Transverse colon (tissue), 4 donors: ENCODE results near the gene RHBDD3. TPM values are rescaled to one million over a fixed set of nuclear protein-coding genes. Genes with fewer than 3 reads are reported as not detected.
A peak's percentile ranks its signal among the peaks of the same experiment; 100 is the strongest.

ENCODE experiments used
- DNase-seq: peaks from one replicate; pipeline ENCODE4 v3.0.0-alpha.2; 2019
- H3K27ac ChIP-seq, 4 donors: fragments of 200-600 bp; sonication (generic); 2 replicates each; pipeline ENCODE4 v1.5.1; 2016 to 2018; ENCODE audit warnings: inconsistent platforms in 4 of 4
- H3K27me3 ChIP-seq: fragments of 200-600 bp; sonication (generic); 2 replicates; pipeline ENCODE4 v1.5.1; 2017; ENCODE audit warnings: inconsistent platforms
- H3K36me3 ChIP-seq, 4 donors: fragments of 200-600 bp; sonication (generic); 2 replicates each; pipeline ENCODE4 v1.5.1; 2017 to 2019; ENCODE audit warnings: inconsistent platforms in 4 of 4
- H3K4me1 ChIP-seq, 4 donors: fragments of 200-600 bp; sonication (generic); 2 replicates each; pipeline ENCODE4 v1.5.1; 2017 to 2020; ENCODE audit warnings: inconsistent platforms in 4 of 4
- H3K4me3 ChIP-seq, 4 donors: fragments of 200-600 bp; sonication (generic); 1 replicate in 1 of 4; 2 replicates in 3 of 4; pipeline versions ENCODE4 v1.5.1 to v1.6.1; 2017 to 2019; ENCODE audit warnings: inconsistent platforms in 4 of 4
- H3K9me3 ChIP-seq, 2 donors: fragments of 200-600 bp; sonication (generic); 2 replicates each; pipeline ENCODE4 v1.5.1; 2017 to 2019; ENCODE audit warnings: inconsistent platforms in 2 of 2
- EP300 ChIP-seq: sonication (generic); formaldehyde crosslinking; IDR thresholded peaks from one replicate; pipeline ENCODE4 v1.6.1; 2017; ENCODE audit warnings: antibody characterized with exemption, low read depth
- POLR2A ChIP-seq: fragments of 450-650 bp; IDR thresholded peaks from one replicate; pipeline ENCODE4 v1.6.1; 2016; ENCODE audit warnings: antibody characterized with exemption, mild to moderate bottlenecking, moderate library complexity
- POLR2AphosphoS5 ChIP-seq, 3 donors: sonication (generic); formaldehyde crosslinking; IDR thresholded peaks; one replicate each; pipeline ENCODE4 v1.6.1; 2016; ENCODE audit warnings: antibody characterized with exemption in 3 of 3
- WGBS, 2 donors: methylation state at CpG; one replicate each; pipeline ENCODE4 v1.1.5; 2018; ENCODE audit warnings: low coverage in 1 of 2; 5-methylcytosine and 5-hydroxymethylcytosine counted together
- in situ Hi-C, 4 donors: fragments of 200-750 bp; cut with MboI; loops; one replicate each; pipeline versions ENCODE4 v1.15.0 to v1.15.1; 2017; ENCODE audit warnings: low sequenced_read_pairs in 3 of 4, low pct_ligation_motif_present in 1 of 4, low pct_unique_long_range_greater_than_20kb in 1 of 4
- intact Hi-C: fragments of 100-400 bp; cut with DNase I; formaldehyde crosslinking; loops from one replicate; pipeline ENCODE4 v1.15.1; 2023; ENCODE audit warnings: low total_unique reads
- total RNA-seq, 4 donors: library from RNA; depleted of rRNA; stranded (reverse); fragments of >200 nt; gene quantifications; one replicate each; pipeline ENCODE4 v1.1.0, GENCODE V29; 2016
- TF ChIP-seq, protein P1 (sequence below), 5 experiments: fragments of 200-600 bp in 3 of 5; fragments of 450-650 bp in 2 of 5; sonication (generic) in 3 of 5; IDR thresholded peaks; 1 replicate in 2 of 5; 2 replicates in 3 of 5; pipeline ENCODE4 v1.5.1; 2016 to 2017; ENCODE audit warnings: antibody characterized with exemption in 5 of 5, inconsistent platforms in 3 of 5, mild to moderate bottlenecking in 2 of 5, moderate library complexity in 1 of 5

The RHBDD3 gene
- total RNA-seq, 4 donors from 2014 or later = 20.9 to 131 (median 31.5) TPM

DNA sequence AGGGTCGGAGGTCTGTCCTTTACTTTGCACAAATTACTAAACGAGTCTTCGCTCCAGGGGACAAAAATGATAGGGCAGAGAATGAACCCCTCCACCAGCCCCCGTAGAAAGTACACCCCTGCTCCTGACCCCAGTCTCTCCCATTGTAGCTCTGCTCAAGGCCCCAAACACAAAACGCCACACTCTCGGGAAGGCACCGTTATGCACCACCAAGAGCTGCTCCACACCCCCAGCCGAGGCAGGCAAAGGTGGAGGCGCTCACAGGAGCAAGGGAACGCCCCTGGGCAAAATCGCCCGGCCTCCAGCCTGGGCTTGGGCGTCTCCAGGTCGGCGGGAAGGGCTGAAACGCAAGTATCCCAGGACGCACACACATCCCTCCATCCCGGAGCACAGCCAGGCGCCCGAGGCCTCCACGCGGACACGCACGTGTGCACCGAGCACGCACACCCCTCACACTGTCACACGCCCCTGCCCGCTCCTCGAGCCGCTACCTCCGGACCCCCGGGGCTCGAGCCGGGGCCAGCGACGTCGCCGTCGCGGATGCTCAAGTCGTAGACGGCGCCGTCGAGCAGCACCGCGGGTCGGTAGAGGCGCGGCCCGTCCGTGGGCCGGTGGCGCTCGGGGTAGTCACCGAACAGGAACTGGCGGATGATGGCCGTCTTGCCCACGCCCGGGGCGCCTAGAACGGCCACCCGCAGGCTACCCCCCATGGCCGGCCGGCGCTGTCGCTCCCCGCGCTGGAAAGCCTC lies 46.9 kb upstream of the RHBDD3 start:
- intact Hi-C loops = no loop called here

DNA sequence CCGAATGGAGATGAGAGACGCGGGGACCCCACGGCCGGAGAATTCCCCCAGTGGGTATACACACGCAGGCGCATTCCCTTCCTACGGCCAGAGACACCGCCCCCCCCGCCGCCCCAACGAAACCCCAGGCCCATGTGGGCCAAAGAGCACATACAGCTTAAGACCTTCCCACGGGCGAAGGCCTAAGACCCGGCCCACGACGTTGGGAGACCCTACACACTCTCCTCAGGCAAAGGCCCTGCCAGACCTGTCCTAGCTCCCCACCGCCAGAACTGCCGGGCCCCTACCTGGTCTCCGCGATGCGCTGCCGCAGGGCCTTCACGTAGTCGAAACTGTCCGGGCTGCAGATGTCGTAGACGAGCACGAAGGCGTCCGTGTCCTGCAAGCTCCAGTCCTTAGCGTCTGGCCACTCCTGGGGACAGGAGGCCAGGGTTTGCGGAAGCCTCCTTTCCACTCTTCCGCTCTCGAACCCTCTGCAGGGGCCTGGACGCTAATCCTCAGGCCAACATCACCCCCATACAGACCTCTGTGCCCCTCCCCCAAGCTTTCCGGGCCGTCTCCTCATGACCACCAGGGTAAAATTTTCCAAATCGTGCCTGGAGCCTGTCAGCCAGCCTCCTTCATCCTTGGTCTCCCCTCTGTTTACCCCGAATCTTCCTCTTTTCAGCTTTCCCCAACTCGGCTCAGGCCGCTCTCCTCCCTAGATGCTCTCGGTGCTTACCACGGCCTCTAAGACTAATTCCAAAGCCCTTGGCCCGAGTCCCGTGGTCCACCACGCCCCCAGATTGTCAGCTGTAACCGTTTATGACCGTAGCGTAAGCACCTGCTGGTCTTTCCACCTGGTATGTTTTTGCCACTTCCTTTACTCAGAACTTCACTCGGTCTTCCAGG lies 46.0 kb upstream of the RHBDD3 start:
- H3K4me1 ChIP-seq = peaks cover 48 to 72% (median 61%) of the 10 kb centered on the region in 4 donors
- peak; percentile 83 for DNase-seq
- peaks cover 42% of the 10 kb centered on the region for H3K27me3 ChIP-seq
- intact Hi-C loops (no loop called here), in situ Hi-C loops (no loop called here)
- H3K27ac ChIP-seq = no peak overlapping the region
- H3K9me3 ChIP-seq = no peaks in the 10 kb centered on the region
- H3K4me3 ChIP-seq = no peak overlapping the region
- H3K36me3 ChIP-seq = no peaks in the 10 kb centered on the region
- 2 to 19% methylated on average over 9 to 44 of the region's 51 CpGs for WGBS, 2 donors
- no peak for TF ChIP-seq EP300
- TF ChIP-seq POLR2AphosphoS5 (IDR thresholded peaks at IDR 0.05) = peak in 1 of 3 donors; percentile 40
- TF ChIP-seq, protein P1, sequence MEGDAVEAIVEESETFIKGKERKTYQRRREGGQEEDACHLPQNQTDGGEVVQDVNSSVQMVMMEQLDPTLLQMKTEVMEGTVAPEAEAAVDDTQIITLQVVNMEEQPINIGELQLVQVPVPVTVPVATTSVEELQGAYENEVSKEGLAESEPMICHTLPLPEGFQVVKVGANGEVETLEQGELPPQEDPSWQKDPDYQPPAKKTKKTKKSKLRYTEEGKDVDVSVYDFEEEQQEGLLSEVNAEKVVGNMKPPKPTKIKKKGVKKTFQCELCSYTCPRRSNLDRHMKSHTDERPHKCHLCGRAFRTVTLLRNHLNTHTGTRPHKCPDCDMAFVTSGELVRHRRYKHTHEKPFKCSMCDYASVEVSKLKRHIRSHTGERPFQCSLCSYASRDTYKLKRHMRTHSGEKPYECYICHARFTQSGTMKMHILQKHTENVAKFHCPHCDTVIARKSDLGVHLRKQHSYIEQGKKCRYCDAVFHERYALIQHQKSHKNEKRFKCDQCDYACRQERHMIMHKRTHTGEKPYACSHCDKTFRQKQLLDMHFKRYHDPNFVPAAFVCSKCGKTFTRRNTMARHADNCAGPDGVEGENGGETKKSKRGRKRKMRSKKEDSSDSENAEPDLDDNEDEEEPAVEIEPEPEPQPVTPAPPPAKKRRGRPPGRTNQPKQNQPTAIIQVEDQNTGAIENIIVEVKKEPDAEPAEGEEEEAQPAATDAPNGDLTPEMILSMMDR (IDR thresholded peaks at IDR 0.05) = no peak
- no peak for TF ChIP-seq POLR2A

More for the DNA sequence above, 46.9 kb upstream of the RHBDD3 start:
- TF ChIP-seq POLR2AphosphoS5 (IDR thresholded peaks at IDR 0.05) (no peak), EP300 (no peak), POLR2A (no peak)
- TF ChIP-seq, protein P1 (IDR thresholded peaks at IDR 0.05) = no peak
- H3K9me3 ChIP-seq = no peaks in the 10 kb centered on the region
- H3K4me1 ChIP-seq = peaks cover 41 to 63% (median 52%) of the 10 kb centered on the region in 4 donors
- H3K27me3 ChIP-seq = peaks cover 42% of the 10 kb centered on the region
- DNase-seq = peak; percentile 39
- in situ Hi-C loops = no loop called here
- WGBS, 2 donors = 3 to 25% methylated on average over 2 to 61 of the region's 69 CpGs
- H3K36me3 ChIP-seq = no peaks in the 10 kb centered on the region
- no peak overlapping the region for H3K27ac ChIP-seq
- H3K4me3 ChIP-seq = peak overlapping the region in 3 of 4 donors; percentile 17 to 45 (median 41)

DNA sequence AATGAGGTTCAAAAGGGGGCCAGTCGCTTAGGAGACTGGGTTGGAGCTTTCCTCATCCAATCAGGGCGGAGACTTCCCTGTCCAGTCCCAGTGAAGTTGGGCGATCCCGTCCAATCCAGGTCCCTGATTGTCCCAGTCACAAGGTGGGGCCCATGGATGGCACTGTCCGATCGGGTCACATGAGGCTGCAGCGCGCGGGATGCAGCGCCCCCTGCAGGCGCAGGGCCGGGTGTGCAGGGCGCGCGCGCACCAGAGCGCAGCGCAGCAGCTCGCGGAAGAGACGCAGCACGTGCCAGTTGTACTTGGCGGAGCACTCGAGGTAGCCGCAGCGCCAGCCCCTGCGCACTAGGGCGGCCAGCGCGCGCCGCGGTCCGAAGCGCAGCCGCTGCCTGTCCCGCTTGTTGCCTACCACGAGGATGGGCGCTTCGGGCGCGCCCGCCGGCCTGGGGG lies 45.4 kb upstream of the RHBDD3 start:
- peaks cover 42% of the 10 kb centered on the region for H3K27me3 ChIP-seq
- H3K36me3 ChIP-seq = no peaks in the 10 kb centered on the region
- no peak overlapping the region for H3K4me3 ChIP-seq
- intact Hi-C loops = no loop called here
- in situ Hi-C loops = no loop called here
- WGBS, 2 donors = 28% methylated on average over 12 of the region's 44 CpGs; no CpG with 5 or more reads in 1 of the 2 donors
- peak; percentile 48 for DNase-seq
- H3K27ac ChIP-seq = no peak overlapping the region
- H3K4me1 ChIP-seq = peaks cover 54 to 79% (median 67%) of the 10 kb centered on the region in 4 donors
- TF ChIP-seq, protein P1 (IDR thresholded peaks at IDR 0.05) = peak; percentile 65 to 88 (median 79)
- TF ChIP-seq POLR2AphosphoS5 (IDR thresholded peaks at IDR 0.05) (peak in 1 of 3 donors; percentile 45), POLR2A (no peak)
- H3K9me3 ChIP-seq = no peaks in the 10 kb centered on the region
